Measurements from ENCODE around the gene AHDC1.

Gene AHDC1

GRCh38 chr1:27612718-27613117 is 8.8 kb upstream of the AHDC1 start:
- no peak for DNase-seq

GRCh38 chr1:27611450-27611849 is 7.5 kb upstream of the AHDC1 start:
- no peak for DNase-seq

- DNase-seq, result no peak
These were observed 5.8 kb upstream of the AHDC1 start for GRCh38 chr1:27609618-27610240.

- DNase-seq, result no peak
These were observed 5.2 kb upstream of the AHDC1 start for GRCh38 chr1:27609210-27609555.

- DNase-seq, result no peak
These were observed 3.4 kb upstream of the AHDC1 start for GRCh38 chr1:27607239-27607804.

GRCh38 chr1:27606708-27607238 is 2.8 kb upstream of the AHDC1 start:
- DNase-seq, result no peak

- peak; percentile 34 for DNase-seq
These were observed 2.1 kb upstream of the AHDC1 start for GRCh38 chr1:27605796-27606707.

- no peak for DNase-seq
These were observed 1.4 kb upstream of the AHDC1 start for GRCh38 chr1:27605300-27605766.

- no peak for DNase-seq
These were observed 795 bp upstream of the AHDC1 start for GRCh38 chr1:27604579-27605299.

GRCh38 chr1:27603309-27603680 is 649 bp downstream of the AHDC1 start:
- DNase-seq, result no peak

GRCh38 chr1:27602462-27603308 is 1.3 kb downstream of the AHDC1 start:
- no peak for DNase-seq

- DNase-seq, result no peak
These were observed 2.0 kb downstream of the AHDC1 start for GRCh38 chr1:27601771-27602461.

- no peak for DNase-seq
These were observed 2.6 kb downstream of the AHDC1 start for GRCh38 chr1:27601321-27601770.

GRCh38 chr1:27600498-27601175 is 3.3 kb downstream of the AHDC1 start:
- peak; percentile 89 for DNase-seq

GRCh38 chr1:27599605-27600497 is 4.1 kb downstream of the AHDC1 start:
- no peak for DNase-seq

GRCh38 chr1:27598902-27599528 is 4.9 kb downstream of the AHDC1 start:
- no peak for DNase-seq

GRCh38 chr1:27598295-27598687 is 5.7 kb downstream of the AHDC1 start:
- no peak for DNase-seq

GRCh38 chr1:27597516-27598294 is 6.2 kb downstream of the AHDC1 start:
- DNase-seq, result no peak

Data from NCI-H1694 treated with DMSO at 0.1 percent for 48 hours (cell line).